T-helper 17 cell (primary cell): ENCODE measurements around the gene LST1. TPM values are rescaled to one million over a fixed set of nuclear protein-coding genes. Genes with fewer than 3 reads are reported as not detected.

Experiments used
- ATAC-seq: fragments of 150-1000 bp; cut with Tn5 transposase; 2 replicates; pipeline ENCODE4 v1.10.0; 2021; ENCODE audit warnings: mild to moderate bottlenecking, moderate library complexity
- DNase-seq, 3 donors: peaks; one replicate each; pipeline versions ENCODE4 v3.0.0 to v3.0.0-alpha.2; 2020 to 2021
- H3K9me3 ChIP-seq: one replicate; pipeline ENCODE4 v1.7.0; 2013; ENCODE audit warnings: low read length, mild to moderate bottlenecking; ENCODE audit not compliant: control insufficient read depth, poor library complexity, severe bottlenecking
- H3K27ac Mint-ChIP-seq: one replicate; pipeline ENCODE4 v1.8.0; 2022; ENCODE audit warnings: mild to moderate bottlenecking, moderate library complexity, mixed read lengths
- H3K27me3 Mint-ChIP-seq: one replicate; pipeline ENCODE4 v1.8.0; 2022; ENCODE audit warnings: mixed read lengths
- H3K36me3 Mint-ChIP-seq: one replicate; pipeline ENCODE4 v1.8.0; 2022; ENCODE audit warnings: low read depth, mixed read lengths
- H3K4me1 Mint-ChIP-seq: one replicate; pipeline ENCODE4 v1.8.0; 2022; ENCODE audit warnings: mild to moderate bottlenecking, mixed read lengths
- H3K4me3 Mint-ChIP-seq: one replicate; pipeline ENCODE4 v1.8.0; 2022; ENCODE audit warnings: mild to moderate bottlenecking, moderate library complexity, mixed read lengths
- total RNA-seq, 4 donors: library from RNA in 2 of 4; stranded (reverse) in 2 of 4; gene quantifications; one replicate each; pipeline ENCODE4 v1.2.3 and lab custom pipeline; 2022 to 2026

Gene LST1
- total RNA-seq, 2 donors from 2014 or later: 30.6 to 42.6 TPM

GRCh38 chr6:31624070-31624469 lies 38.0 kb downstream of the LST1 start:
- Mint-ChIP-seq H3K27ac (peak overlapping the region; percentile 34), H3K4me1 (peaks cover 33% of the 10 kb centered on the region), H3K27me3 (no peaks in the 10 kb centered on the region), H3K4me3 (no peak overlapping the region), H3K36me3 (peaks cover 14% of the 10 kb centered on the region)
- ATAC-seq (no peak), DNase-seq (no peak)
- no peaks in the 10 kb centered on the region for H3K9me3 ChIP-seq

- ATAC-seq (no peak), DNase-seq (no peak)
- Mint-ChIP-seq H3K4me1 (peaks cover 27% of the 10 kb centered on the region), H3K4me3 (no peak overlapping the region), H3K27me3 (no peaks in the 10 kb centered on the region), H3K27ac (peak overlapping the region; percentile 87), H3K36me3 (peaks cover 16% of the 10 kb centered on the region)
- H3K9me3 ChIP-seq: no peaks in the 10 kb centered on the region
These were observed 40.9 kb downstream of the LST1 start for GRCh38 chr6:31626952-31627351.

DNA sequence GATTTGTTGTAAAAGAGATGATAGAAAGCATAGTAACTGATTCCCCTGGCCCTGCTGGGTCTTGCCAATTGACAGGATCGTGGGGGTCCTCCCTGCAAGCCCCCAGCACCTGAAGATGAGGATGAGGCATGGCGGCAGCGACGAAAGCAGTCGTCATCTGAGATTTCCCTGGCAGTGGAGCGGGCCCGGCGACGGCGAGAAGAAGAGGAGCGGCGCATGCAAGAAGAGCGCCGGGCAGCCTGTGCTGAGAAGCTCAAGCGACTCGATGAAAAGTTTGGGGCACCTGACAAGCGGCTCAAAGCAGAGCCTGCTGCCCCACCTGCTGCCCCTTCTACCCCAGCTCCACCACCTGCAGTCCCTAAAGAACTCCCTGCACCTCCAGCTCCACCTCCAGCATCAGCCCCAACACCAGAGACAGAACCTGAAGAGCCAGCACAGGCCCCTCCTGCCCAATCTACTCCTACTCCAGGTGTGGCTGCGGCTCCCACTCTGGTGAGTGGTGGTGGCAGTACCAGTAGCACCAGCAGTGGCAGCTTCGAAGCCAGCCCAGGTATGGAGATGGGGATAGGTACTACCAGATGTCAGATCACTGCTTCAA lies 41.7 kb downstream of the LST1 start:
- H3K27me3 Mint-ChIP-seq: no peaks in the 10 kb centered on the region
- DNase-seq (no peak), ATAC-seq (no peak)
- H3K36me3 Mint-ChIP-seq: peaks cover 18% of the 10 kb centered on the region
- H3K4me1 Mint-ChIP-seq: peaks cover 19% of the 10 kb centered on the region
- no peaks in the 10 kb centered on the region for H3K9me3 ChIP-seq
- H3K27ac Mint-ChIP-seq: peak overlapping the region; percentile 87
- no peak overlapping the region for H3K4me3 Mint-ChIP-seq

- peaks cover 20% of the 10 kb centered on the region for H3K36me3 Mint-ChIP-seq
- no peaks in the 10 kb centered on the region for H3K27me3 Mint-ChIP-seq
- ATAC-seq (no peak), DNase-seq (no peak)
- peaks cover 17% of the 10 kb centered on the region for H3K4me1 Mint-ChIP-seq
- H3K9me3 ChIP-seq: no peaks in the 10 kb centered on the region
- H3K4me3 Mint-ChIP-seq: no peak overlapping the region
- no peak overlapping the region for H3K27ac Mint-ChIP-seq
These were observed 42.9 kb downstream of the LST1 start for GRCh38 chr6:31629014-31629413.

DNA sequence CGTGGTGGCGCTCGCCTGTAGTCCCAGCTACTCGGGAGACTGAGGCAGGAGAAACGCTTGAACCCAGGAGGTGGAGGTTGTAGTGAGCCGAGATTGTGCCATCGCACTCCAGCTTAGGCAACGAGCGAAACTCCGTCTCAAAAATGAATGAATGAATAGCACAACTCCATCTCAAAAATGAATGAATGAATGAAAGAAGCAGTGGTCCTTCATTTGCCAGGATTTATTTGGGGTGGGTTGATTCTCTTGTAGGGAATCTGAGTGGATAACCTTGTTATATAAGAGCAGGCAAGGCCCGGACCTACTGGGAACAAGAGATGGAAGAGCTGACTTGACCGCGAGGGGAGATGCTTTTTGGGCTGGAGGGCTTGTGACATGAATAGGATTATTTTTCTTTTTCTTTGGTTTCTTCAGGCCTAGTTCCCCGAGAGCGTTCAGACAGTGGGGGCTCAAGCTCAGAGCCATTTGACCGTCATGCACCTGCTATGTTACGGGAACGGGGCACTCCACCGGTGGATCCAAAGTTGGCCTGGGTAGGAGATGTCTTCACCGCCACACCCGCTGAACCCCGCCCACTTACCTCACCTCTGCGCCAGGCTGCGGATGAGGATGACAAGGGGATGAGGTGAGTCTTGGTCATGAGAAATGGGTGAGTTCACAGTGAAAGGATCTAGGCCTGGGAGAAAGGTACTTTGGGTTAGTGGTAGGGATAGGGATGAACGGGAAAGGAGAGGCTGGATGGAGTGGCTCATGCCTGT lies 44.3 kb downstream of the LST1 start:
- Mint-ChIP-seq H3K4me1 (peaks cover 18% of the 10 kb centered on the region), H3K36me3 (peaks cover 20% of the 10 kb centered on the region), H3K27ac (no peak overlapping the region), H3K27me3 (no peaks in the 10 kb centered on the region), H3K4me3 (no peak overlapping the region)
- no peak for ATAC-seq
- no peak for DNase-seq
- no peaks in the 10 kb centered on the region for H3K9me3 ChIP-seq

GRCh38 chr6:31631209-31631608 lies 45.1 kb downstream of the LST1 start:
- peak overlapping the region; percentile 31 for H3K4me3 Mint-ChIP-seq
- H3K36me3 Mint-ChIP-seq: peaks cover 18% of the 10 kb centered on the region
- no peaks in the 10 kb centered on the region for H3K9me3 ChIP-seq
- ATAC-seq (no peak), DNase-seq (no peak)
- peaks cover 17% of the 10 kb centered on the region for H3K4me1 Mint-ChIP-seq
- no peaks in the 10 kb centered on the region for H3K27me3 Mint-ChIP-seq
- peak overlapping the region; percentile 43 for H3K27ac Mint-ChIP-seq

GRCh38 chr6:31631681-31632278 lies 45.7 kb downstream of the LST1 start:
- peaks cover 17% of the 10 kb centered on the region for H3K4me1 Mint-ChIP-seq
- H3K27me3 Mint-ChIP-seq: no peaks in the 10 kb centered on the region
- no peaks in the 10 kb centered on the region for H3K9me3 ChIP-seq
- ATAC-seq (no peak), DNase-seq (no peak)
- H3K36me3 Mint-ChIP-seq: peaks cover 18% of the 10 kb centered on the region
- peak overlapping the region; percentile 43 for H3K27ac Mint-ChIP-seq
- H3K4me3 Mint-ChIP-seq: no peak overlapping the region

DNA sequence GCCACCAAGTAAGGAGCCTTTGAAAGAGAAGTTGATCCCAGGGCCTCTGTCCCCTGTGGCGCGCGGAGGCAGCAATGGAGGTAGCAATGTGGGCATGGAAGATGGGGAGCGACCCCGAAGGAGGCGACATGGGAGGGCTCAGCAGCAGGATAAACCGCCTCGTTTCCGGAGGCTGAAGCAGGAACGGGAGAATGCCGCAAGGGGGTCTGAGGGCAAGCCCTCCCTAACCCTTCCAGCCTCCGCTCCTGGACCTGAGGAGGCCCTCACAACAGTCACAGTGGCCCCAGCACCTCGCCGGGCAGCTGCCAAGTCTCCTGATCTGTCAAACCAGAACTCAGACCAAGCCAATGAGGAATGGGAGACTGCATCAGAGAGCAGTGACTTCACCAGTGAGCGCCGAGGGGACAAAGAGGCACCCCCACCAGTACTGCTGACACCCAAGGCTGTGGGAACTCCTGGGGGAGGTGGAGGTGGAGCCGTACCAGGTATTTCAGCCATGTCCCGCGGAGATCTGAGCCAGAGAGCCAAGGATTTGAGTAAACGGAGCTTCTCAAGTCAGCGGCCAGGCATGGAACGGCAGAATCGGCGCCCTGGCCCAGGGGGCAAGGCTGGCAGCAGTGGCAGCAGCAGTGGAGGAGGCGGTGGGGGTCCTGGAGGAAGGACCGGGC lies 46.3 kb downstream of the LST1 start:
- H3K27ac Mint-ChIP-seq: peak overlapping the region; percentile 66

GRCh38 chr6:31633447-31633846 lies 47.4 kb downstream of the LST1 start:
- no peak overlapping the region for H3K4me3 Mint-ChIP-seq
- ATAC-seq (no peak), DNase-seq (no peak)
- H3K27me3 Mint-ChIP-seq: no peaks in the 10 kb centered on the region
- no peaks in the 10 kb centered on the region for H3K9me3 ChIP-seq
- H3K27ac Mint-ChIP-seq: peak overlapping the region; percentile 66
- peaks cover 9% of the 10 kb centered on the region for H3K4me1 Mint-ChIP-seq
- peaks cover 11% of the 10 kb centered on the region for H3K36me3 Mint-ChIP-seq

More for the DNA sequence above, 46.3 kb downstream of the LST1 start:
- H3K4me3 Mint-ChIP-seq: peak overlapping the region; percentile 63
- DNase-seq (no peak), ATAC-seq (no peak)
- H3K4me1 Mint-ChIP-seq: peaks cover 17% of the 10 kb centered on the region
- H3K9me3 ChIP-seq: no peaks in the 10 kb centered on the region
- no peaks in the 10 kb centered on the region for H3K27me3 Mint-ChIP-seq
- H3K36me3 Mint-ChIP-seq: peaks cover 14% of the 10 kb centered on the region

DNA sequence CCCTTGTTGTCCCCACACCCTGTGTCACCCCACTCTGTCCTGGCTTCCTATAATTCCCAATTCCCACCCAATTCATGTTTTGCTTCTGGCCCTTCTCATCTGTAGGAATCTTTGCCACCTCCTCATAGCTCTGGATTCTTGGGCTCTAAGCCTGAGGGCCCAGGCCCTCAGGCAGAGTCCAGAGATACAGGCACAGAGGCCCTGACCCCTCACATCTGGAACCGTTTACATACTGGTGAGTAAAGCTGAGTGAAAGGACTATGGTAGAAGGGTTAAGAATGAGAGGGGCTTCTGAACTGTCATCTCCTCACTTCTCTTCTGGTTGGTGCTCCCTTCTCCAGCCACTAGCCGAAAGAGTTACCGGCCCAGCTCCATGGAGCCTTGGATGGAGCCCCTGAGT lies 48.1 kb downstream of the LST1 start:
- H3K4me3 Mint-ChIP-seq: no peak overlapping the region

GRCh38 chr6:31634969-31635575 lies 49.0 kb downstream of the LST1 start:
- ATAC-seq (no peak), DNase-seq (no peak)
- no peaks in the 10 kb centered on the region for H3K9me3 ChIP-seq
- H3K4me3 Mint-ChIP-seq: no peak overlapping the region
- H3K27me3 Mint-ChIP-seq: no peaks in the 10 kb centered on the region
- peaks cover 9% of the 10 kb centered on the region for H3K4me1 Mint-ChIP-seq
- peaks cover 8% of the 10 kb centered on the region for H3K36me3 Mint-ChIP-seq
- H3K27ac Mint-ChIP-seq: no peak overlapping the region

More for the DNA sequence above, 48.1 kb downstream of the LST1 start:
- DNase-seq (no peak), ATAC-seq (no peak)
- peak overlapping the region; percentile 2 for H3K27ac Mint-ChIP-seq
- no peaks in the 10 kb centered on the region for H3K9me3 ChIP-seq
- H3K4me1 Mint-ChIP-seq: peaks cover 9% of the 10 kb centered on the region
- H3K27me3 Mint-ChIP-seq: no peaks in the 10 kb centered on the region
- H3K36me3 Mint-ChIP-seq: peaks cover 11% of the 10 kb centered on the region

GRCh38 chr6:31636698-31637596 lies 50.9 kb downstream of the LST1 start:
- H3K9me3 ChIP-seq: no peaks in the 10 kb centered on the region
- DNase-seq (no peak), ATAC-seq (no peak)
- Mint-ChIP-seq H3K4me1 (peaks cover 3% of the 10 kb centered on the region), H3K4me3 (no peak overlapping the region), H3K27me3 (no peaks in the 10 kb centered on the region), H3K36me3 (peaks cover 4% of the 10 kb centered on the region), H3K27ac (peak overlapping the region; percentile 49)
